ENCODE results near the gene HDGFL2. TPM values are rescaled to one million over a fixed set of nuclear protein-coding genes. Genes with fewer than 3 reads are reported as not detected.

HDGFL2 gene
- total RNA-seq, 2 donors from 2014 or later, result 24.9 to 33.6 TPM

GRCh38 chr19:4441994-4442818, 29.9 kb upstream of the HDGFL2 start:
- H3K4me3 ChIP-seq, result no peak overlapping the region
- intact Hi-C loops (cut with DNase I), result no loop called here
- TF ChIP-seq POLR2A (IDR thresholded peaks at IDR 0.05) (no peak), CTCF (IDR thresholded peaks at IDR 0.05) (no peak)
- DNase-seq (no peak), ATAC-seq (no peak)
- WGBS, 2 donors, result 76 to 78% methylated on average over 16 to 22 of the region's 22 CpGs
- H3K27me3 ChIP-seq, result no peaks in the 10 kb centered on the region
- H3K9me3 ChIP-seq, result no peaks in the 10 kb centered on the region
- H3K36me3 ChIP-seq (replicated peaks in 1 of 2; ENCODE audit: insufficient read depth in 1 of 2, low read depth in 2 of 2), result peaks cover 12 to 21% of the 10 kb centered on the region in 2 donors
- no peak overlapping the region for H3K27ac ChIP-seq
- no peaks in the 10 kb centered on the region for H3K4me1 ChIP-seq

GRCh38 chr19:4442819-4443146, 29.3 kb upstream of the HDGFL2 start:
- Histone ChIP-seq H3K27me3 (no peaks in the 10 kb centered on the region), H3K4me1 (peaks cover 1% of the 10 kb centered on the region), H3K4me3 (no peak overlapping the region), H3K36me3 (replicated peaks in 1 of 2; ENCODE audit: insufficient read depth in 1 of 2, low read depth in 2 of 2) (peaks cover 12 to 27% of the 10 kb centered on the region in 2 donors), H3K27ac (no peak overlapping the region), H3K9me3 (no peaks in the 10 kb centered on the region)
- 76% methylated on average over 8 of the region's 10 CpGs; no CpG with 5 or more reads in 1 of the 2 donors for WGBS, 2 donors
- ATAC-seq (no peak), DNase-seq (no peak)
- intact Hi-C loops (cut with DNase I), result no loop called here
- TF ChIP-seq POLR2A (IDR thresholded peaks at IDR 0.05), result no peak
- TF ChIP-seq CTCF (IDR thresholded peaks at IDR 0.05), result no peak

GRCh38 chr19:4443188-4443587, 28.9 kb upstream of the HDGFL2 start:
- no peak for TF ChIP-seq CTCF (IDR thresholded peaks at IDR 0.05)
- Histone ChIP-seq H3K4me1 (peaks cover 6% of the 10 kb centered on the region), H3K27me3 (no peaks in the 10 kb centered on the region), H3K27ac (no peak overlapping the region), H3K4me3 (no peak overlapping the region), H3K36me3 (replicated peaks in 1 of 2; ENCODE audit: insufficient read depth in 1 of 2, low read depth in 2 of 2) (peaks cover 12 to 27% of the 10 kb centered on the region in 2 donors), H3K9me3 (no peaks in the 10 kb centered on the region)
- ATAC-seq (no peak), DNase-seq (no peak)
- intact Hi-C loops (cut with DNase I), result no loop called here
- 85 to 90% methylated on average over 9 to 15 of the region's 15 CpGs for WGBS, 2 donors

- Histone ChIP-seq H3K4me3 (no peak overlapping the region), H3K4me1 (peaks cover 15% of the 10 kb centered on the region), H3K27ac (no peak overlapping the region), H3K36me3 (replicated peaks in 1 of 2; ENCODE audit: insufficient read depth in 1 of 2, low read depth in 2 of 2) (peaks cover 12 to 27% of the 10 kb centered on the region in 2 donors), H3K27me3 (no peaks in the 10 kb centered on the region), H3K9me3 (no peaks in the 10 kb centered on the region)
- 84 to 87% methylated on average over 6 to 20 of the region's 20 CpGs for WGBS, 2 donors
- ATAC-seq (no peak), DNase-seq (no peak)
- intact Hi-C loops (cut with DNase I), result no loop called here
- TF ChIP-seq POLR2A (IDR thresholded peaks at IDR 0.05), result no peak
Observed at GRCh38 chr19:4443966-4444764, 27.9 kb upstream of the HDGFL2 start.
